SK-N-SH treated with all-trans-retinoic acid at 6 μM for 48 hours (cell line): ENCODE data around the gene ECEL1.

ENCODE experiments used
- ARNTL ChIP-seq: fragments of 450-650 bp; formaldehyde crosslinking; IDR thresholded peaks from 2 replicates; pipeline ENCODE4 v1.5.0; 2020; ENCODE audit warnings: low read depth, mild to moderate bottlenecking, moderate library complexity, borderline replicate concordance
- CREB5 ChIP-seq: fragments of 250-450 bp; sonication (Bioruptor Pico); IDR thresholded peaks from 2 replicates; pipeline ENCODE4 v1.5.1; 2020; ENCODE audit warnings: low read depth, mild to moderate bottlenecking, moderate library complexity
- CSDC2 ChIP-seq: fragments of 250-450 bp; sonication (Bioruptor Pico); IDR thresholded peaks from 2 replicates; pipeline ENCODE4 v1.5.0; 2020; ENCODE audit warnings: mild to moderate bottlenecking, moderate library complexity
- GLIS3 ChIP-seq: fragments of 250-450 bp; sonication (Bioruptor Pico); IDR thresholded peaks from 2 replicates; pipeline ENCODE4 v1.5.0; 2020; ENCODE audit warnings: mild to moderate bottlenecking, moderate library complexity
- ISL1 ChIP-seq: fragments of 250-450 bp; sonication (Bioruptor Pico); IDR thresholded peaks from 2 replicates; pipeline ENCODE4 v2.1.2; 2022; ENCODE audit warnings: mild to moderate bottlenecking, moderate library complexity
- PATZ1 ChIP-seq: fragments of 250-450 bp; sonication (Bioruptor Pico); IDR thresholded peaks from 2 replicates; pipeline ENCODE4 v1.8.0; 2020; ENCODE audit warnings: mild to moderate bottlenecking, moderate library complexity, borderline replicate concordance
- POU6F1 ChIP-seq: fragments of 250-450 bp; sonication (Bioruptor Pico); IDR thresholded peaks from 2 replicates; pipeline ENCODE4 v1.8.0; 2021; ENCODE audit warnings: low read depth, mild to moderate bottlenecking, moderate library complexity, borderline replicate concordance
- PPARA ChIP-seq: fragments of 250-450 bp; sonication (Bioruptor Pico); IDR thresholded peaks from 2 replicates; pipeline ENCODE4 v1.5.0; 2020; ENCODE audit warnings: mild to moderate bottlenecking, borderline replicate concordance
- ZC3H10 ChIP-seq: fragments of 250-450 bp; sonication (Bioruptor Pico); IDR thresholded peaks from 2 replicates; pipeline ENCODE4 v1.5.1; 2021; ENCODE audit warnings: mild to moderate bottlenecking, moderate library complexity
- ZFP3 ChIP-seq: fragments of 250-450 bp; sonication (Bioruptor Pico); IDR thresholded peaks from 2 replicates; pipeline ENCODE4 v1.5.0; 2020; ENCODE audit warnings: mild to moderate bottlenecking, moderate library complexity
- ZNF565 ChIP-seq: fragments of 450-650 bp; formaldehyde crosslinking; conservative IDR thresholded peaks from 2 replicates; pipeline ENCODE4 v1.5.0; 2020; ENCODE audit warnings: low read depth, mild to moderate bottlenecking, moderate library complexity
- ZNF70 ChIP-seq: fragments of 450-650 bp; formaldehyde crosslinking; IDR thresholded peaks from 2 replicates; pipeline ENCODE4 v1.5.0; 2020; ENCODE audit warnings: mild to moderate bottlenecking, moderate library complexity

GRCh38 chr2:232434091-232434490 is 53.5 kb downstream of the ECEL1 start:
- TF ChIP-seq PATZ1 (CRISPR knock-in tag), result no peak
- TF ChIP-seq PPARA (CRISPR knock-in tag), result no peak
- no peak for TF ChIP-seq CREB5 (CRISPR knock-in tag)
- no peak for TF ChIP-seq CSDC2 (CRISPR knock-in tag)
- TF ChIP-seq ISL1 (CRISPR knock-in tag), result no peak
- no peak for TF ChIP-seq GLIS3
- no peak for TF ChIP-seq ZNF70
- TF ChIP-seq ZFP3 (CRISPR knock-in tag), result no peak
- TF ChIP-seq POU6F1 (CRISPR knock-in tag), result no peak
- TF ChIP-seq ARNTL (CRISPR knock-in tag), result no peak
- TF ChIP-seq ZNF565 (CRISPR knock-in tag), result no peak
- TF ChIP-seq ZC3H10 (CRISPR knock-in tag), result no peak
